Activated CD8-positive, alpha-beta T cell treated with anti-CD3 and anti-CD28 coated beads for 36 hours (primary cell): Measurements from ENCODE around the gene CYP2C18. TPM values are rescaled to one million over a fixed set of nuclear protein-coding genes. Genes with fewer than 3 reads are reported as not detected.

ENCODE experiments used
- ATAC-seq: fragments of 200-7000 bp; cut with Tn5 transposase; one replicate; pipeline ENCODE4 v1.10.0; 2021; ENCODE audit warnings: mild to moderate bottlenecking, moderate library complexity
- CTCF ChIA-PET: fragments of 350-600 bp; sonication (Branson Sonifier 250); formaldehyde crosslinking; loops from one replicate; lab custom pipeline; 2021; ENCODE audit warnings: antibody characterized with exemption; lab: Charles Lee
- POLR2A ChIA-PET: fragments of 350-600 bp; sonication (Branson Sonifier 250); formaldehyde crosslinking; loops from one replicate; lab custom pipeline; 2021; ENCODE audit warnings: antibody characterized with exemption; lab: Charles Lee
- DNase-seq: peaks from one replicate; pipeline ENCODE4 v3.0.0-alpha.2; 2020
- H3K27ac Mint-ChIP-seq: one replicate; pipeline ENCODE4 v1.8.0; 2021; ENCODE audit warnings: mild to moderate bottlenecking, mixed read lengths
- H3K27me3 Mint-ChIP-seq: one replicate; pipeline ENCODE4 v1.8.0; 2021; ENCODE audit warnings: mixed read lengths
- H3K36me3 Mint-ChIP-seq: one replicate; pipeline ENCODE4 v1.8.0; 2021; ENCODE audit warnings: low read depth, mixed read lengths
- H3K4me1 Mint-ChIP-seq: one replicate; pipeline ENCODE4 v1.8.0; 2021; ENCODE audit warnings: low read depth, mixed read lengths
- H3K4me3 Mint-ChIP-seq: one replicate; pipeline ENCODE4 v1.8.0; 2021; ENCODE audit warnings: mild to moderate bottlenecking, moderate library complexity, mixed read lengths
- H3K9me3 Mint-ChIP-seq: one replicate; pipeline ENCODE4 v1.8.0; 2021; ENCODE audit warnings: mixed read lengths
- intact Hi-C: fragments of 100-400 bp; cut with micrococcal nuclease; formaldehyde crosslinking; loops from one replicate; pipeline ENCODE4 v1.10.0; 2022
- total RNA-seq, 2 experiments: library from RNA; stranded (reverse); gene quantifications; one replicate each; pipeline ENCODE4 v1.2.3, GENCODE V29; 2021
- TF ChIP-seq, protein P1 (sequence below): fragments of 200-600 bp; IDR thresholded peaks from one replicate; pipeline ENCODE4 v1.8.0; 2022; ENCODE audit warnings: antibody characterized with exemption, mild to moderate bottlenecking

CYP2C18 gene
- total RNA-seq, 2 experiments from 2014 or later = not detected

GRCh38 chr10:94706089-94706488, 22.6 kb downstream of the CYP2C18 start:
- Mint-ChIP-seq H3K9me3 (peaks cover 4% of the 10 kb centered on the region), H3K4me1 (no peaks in the 10 kb centered on the region), H3K36me3 (no peaks in the 10 kb centered on the region), H3K27me3 (no peaks in the 10 kb centered on the region), H3K4me3 (no peak overlapping the region), H3K27ac (no peak overlapping the region)
- intact Hi-C loops = no loop called here
- no peak for ATAC-seq
- ChIA-PET CTCF (no interaction called here), POLR2A (no interaction called here)
- DNase-seq = no peak
- TF ChIP-seq, protein P1, sequence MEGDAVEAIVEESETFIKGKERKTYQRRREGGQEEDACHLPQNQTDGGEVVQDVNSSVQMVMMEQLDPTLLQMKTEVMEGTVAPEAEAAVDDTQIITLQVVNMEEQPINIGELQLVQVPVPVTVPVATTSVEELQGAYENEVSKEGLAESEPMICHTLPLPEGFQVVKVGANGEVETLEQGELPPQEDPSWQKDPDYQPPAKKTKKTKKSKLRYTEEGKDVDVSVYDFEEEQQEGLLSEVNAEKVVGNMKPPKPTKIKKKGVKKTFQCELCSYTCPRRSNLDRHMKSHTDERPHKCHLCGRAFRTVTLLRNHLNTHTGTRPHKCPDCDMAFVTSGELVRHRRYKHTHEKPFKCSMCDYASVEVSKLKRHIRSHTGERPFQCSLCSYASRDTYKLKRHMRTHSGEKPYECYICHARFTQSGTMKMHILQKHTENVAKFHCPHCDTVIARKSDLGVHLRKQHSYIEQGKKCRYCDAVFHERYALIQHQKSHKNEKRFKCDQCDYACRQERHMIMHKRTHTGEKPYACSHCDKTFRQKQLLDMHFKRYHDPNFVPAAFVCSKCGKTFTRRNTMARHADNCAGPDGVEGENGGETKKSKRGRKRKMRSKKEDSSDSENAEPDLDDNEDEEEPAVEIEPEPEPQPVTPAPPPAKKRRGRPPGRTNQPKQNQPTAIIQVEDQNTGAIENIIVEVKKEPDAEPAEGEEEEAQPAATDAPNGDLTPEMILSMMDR = no peak

- peaks cover 4% of the 10 kb centered on the region for H3K9me3 Mint-ChIP-seq
- H3K36me3 Mint-ChIP-seq = no peaks in the 10 kb centered on the region
- H3K4me3 Mint-ChIP-seq = no peak overlapping the region
- ATAC-seq (no peak), DNase-seq (no peak)
- intact Hi-C loops = no loop called here
- POLR2A ChIA-PET = no interaction called here
- CTCF ChIA-PET = no interaction called here
- H3K27me3 Mint-ChIP-seq = no peaks in the 10 kb centered on the region
- H3K4me1 Mint-ChIP-seq = no peaks in the 10 kb centered on the region
- TF ChIP-seq, protein P1 = no peak
- no peak overlapping the region for H3K27ac Mint-ChIP-seq
These were observed 27.0 kb downstream of the CYP2C18 start for GRCh38 chr10:94710578-94710977.

DNA sequence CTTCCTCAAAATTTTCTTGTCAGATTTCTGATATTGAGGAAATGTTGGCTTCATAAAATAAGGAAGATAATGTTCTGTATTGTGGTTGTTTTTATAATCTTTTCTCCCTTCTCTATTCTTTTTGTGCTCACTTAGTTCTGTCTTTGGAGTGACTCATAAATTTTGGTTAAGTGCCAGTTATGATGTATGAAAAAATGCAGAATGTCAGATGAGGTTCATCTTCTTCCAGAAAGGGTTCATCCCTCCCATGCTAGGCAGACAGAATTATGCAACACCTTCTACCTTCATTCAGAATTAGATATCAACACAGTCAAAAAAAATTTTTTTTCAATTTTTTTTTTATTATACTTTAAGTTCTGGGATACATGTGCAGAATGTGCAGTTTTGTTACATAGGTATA, 42.3 kb downstream of the CYP2C18 start:
- Mint-ChIP-seq H3K27me3 (peaks cover 1% of the 10 kb centered on the region), H3K27ac (no peak overlapping the region), H3K36me3 (no peaks in the 10 kb centered on the region), H3K4me3 (no peak overlapping the region), H3K4me1 (no peaks in the 10 kb centered on the region), H3K9me3 (no peaks in the 10 kb centered on the region)
- TF ChIP-seq, protein P1 = no peak
- POLR2A ChIA-PET = no interaction called here
- CTCF ChIA-PET = no interaction called here
- intact Hi-C loops = no loop called here
- ATAC-seq (no peak), DNase-seq (no peak)

DNA sequence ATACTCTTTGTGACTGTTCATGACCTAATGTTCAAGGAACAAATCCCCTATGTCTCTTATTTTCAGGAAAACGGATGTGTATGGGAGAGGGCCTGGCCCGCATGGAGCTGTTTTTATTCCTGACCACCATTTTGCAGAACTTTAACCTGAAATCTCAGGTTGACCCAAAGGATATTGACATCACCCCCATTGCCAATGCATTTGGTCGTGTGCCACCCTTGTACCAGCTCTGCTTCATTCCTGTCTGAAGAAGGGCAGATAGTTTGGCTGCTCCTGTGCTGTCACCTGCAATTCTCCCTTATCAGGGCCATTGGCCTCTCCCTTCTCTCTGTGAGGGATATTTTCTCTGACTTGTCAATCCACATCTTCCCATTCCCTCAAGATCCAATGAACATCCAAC, 51.7 kb downstream of the CYP2C18 start:
- intact Hi-C loops = no loop called here
- CTCF ChIA-PET = no interaction called here
- H3K36me3 Mint-ChIP-seq = no peaks in the 10 kb centered on the region

GRCh38 chr10:94738588-94738987, 55.1 kb downstream of the CYP2C18 start:
- ChIA-PET POLR2A (no interaction called here), CTCF (no interaction called here)
- DNase-seq = no peak
- TF ChIP-seq, protein P1 = no peak
- Mint-ChIP-seq H3K27me3 (no peaks in the 10 kb centered on the region), H3K36me3 (no peaks in the 10 kb centered on the region), H3K4me1 (no peaks in the 10 kb centered on the region), H3K9me3 (peaks cover 15% of the 10 kb centered on the region), H3K4me3 (no peak overlapping the region), H3K27ac (no peak overlapping the region)
- intact Hi-C loops = no loop called here
- no peak for ATAC-seq

More for the DNA sequence above, 51.7 kb downstream of the CYP2C18 start:
- TF ChIP-seq, protein P1 = no peak
- H3K9me3 Mint-ChIP-seq = peaks cover 2% of the 10 kb centered on the region
- DNase-seq (no peak), ATAC-seq (no peak)
- H3K4me1 Mint-ChIP-seq = no peaks in the 10 kb centered on the region
- H3K27ac Mint-ChIP-seq = no peak overlapping the region
- no peaks in the 10 kb centered on the region for H3K27me3 Mint-ChIP-seq
- POLR2A ChIA-PET = no interaction called here
- H3K4me3 Mint-ChIP-seq = no peak overlapping the region
